PC-3 (cell line): Measurements from ENCODE around the gene HARS2. TPM values are rescaled to one million over a fixed set of nuclear protein-coding genes. Genes with fewer than 3 reads are reported as not detected.

Source experiments
- ATAC-seq: fragments of 200-7000 bp; cut with Tn5 transposase; 2 replicates; pipeline ENCODE4 v1.9.1; 2020; ENCODE audit warnings: mild to moderate bottlenecking, moderate library complexity
- BruUV-seq: library from RNA; stranded (reverse); fragments of 400-500 nt; replicated peaks from 2 replicates; lab custom pipeline; 2021; lab: Mats Ljungman, UMichigan
- CTCF ChIA-PET: fragments of 300-600 bp; sonication (Branson Sonifier 250); formaldehyde crosslinking; loops from one replicate; lab custom pipeline; 2022; ENCODE audit warnings: antibody characterized with exemption; lab: Charles Lee
- POLR2A ChIA-PET: fragments of 300-600 bp; sonication (Branson Sonifier 250); formaldehyde crosslinking; loops from one replicate; lab custom pipeline; 2022; ENCODE audit warnings: antibody characterized with exemption; ENCODE audit not compliant: unreplicated experiment; lab: Charles Lee
- DNase-seq: peaks from one replicate; pipeline ENCODE4 v3.0.0-alpha.2; 2015
- H2AFZ ChIP-seq: fragments of 300-600 bp; sonication (generic); 2 replicates; pipeline ENCODE4 v1.6.0; 2016; ENCODE audit warnings: antibody characterized with exemption, low read length
- H3F3A ChIP-seq: fragments of 300-600 bp; sonication (generic); one replicate; pipeline ENCODE4 v1.6.0; 2017; ENCODE audit warnings: antibody characterized with exemption, low read length, control low read depth, mild to moderate bottlenecking; ENCODE audit not compliant: unreplicated experiment
- H3K27ac ChIP-seq: fragments of 300-600 bp; sonication (generic); 2 replicates; pipeline ENCODE4 v1.5.1; 2016; ENCODE audit warnings: mild to moderate bottlenecking, low read length
- H3K27me3 ChIP-seq: fragments of 300-600 bp; sonication (generic); 2 replicates; pipeline ENCODE4 v1.6.1; 2016; ENCODE audit warnings: low read length, mixed read lengths
- H3K36me3 ChIP-seq: fragments of 300-600 bp; sonication (generic); 2 replicates; pipeline ENCODE4 v1.6.1; 2016; ENCODE audit warnings: low read depth, mixed run types, low read length, mixed read lengths
- H3K4me1 ChIP-seq: fragments of 300-600 bp; sonication (generic); 2 replicates; pipeline ENCODE4 v1.5.1; 2016; ENCODE audit warnings: low read length; ENCODE audit not compliant: insufficient read depth
- H3K4me2 ChIP-seq: fragments of 300-600 bp; sonication (generic); 2 replicates; pipeline ENCODE4 v1.6.0; 2016; ENCODE audit warnings: low read length
- H3K4me3 ChIP-seq: fragments of 300-600 bp; sonication (generic); 2 replicates; pipeline ENCODE4 v1.5.1; 2016; ENCODE audit warnings: mild to moderate bottlenecking, low read length, mixed read lengths
- H3K79me2 ChIP-seq: fragments of 300-600 bp; sonication (generic); 2 replicates; pipeline ENCODE4 v1.6.1; 2017; ENCODE audit warnings: low read length, mixed read lengths
- H3K9ac ChIP-seq: fragments of 300-600 bp; sonication (generic); 2 replicates; pipeline ENCODE4 v1.6.0; 2016; ENCODE audit warnings: mild to moderate bottlenecking, low read length
- H3K9me2 ChIP-seq: fragments of 300-600 bp; sonication (generic); replicated peaks from 2 replicates; pipeline ENCODE4 v1.6.1; 2016; ENCODE audit warnings: mixed run types, low read length, mixed read lengths
- H3K9me3 ChIP-seq: fragments of 300-600 bp; sonication (generic); 2 replicates; pipeline ENCODE4 v1.6.1; 2016; ENCODE audit warnings: low read length, mixed read lengths
- H4K20me1 ChIP-seq: fragments of 300-600 bp; sonication (generic); 2 replicates; pipeline ENCODE4 v1.6.1; 2016; ENCODE audit warnings: low read length, mixed read lengths
- EZH2 ChIP-seq: fragments of 300-600 bp; sonication (generic); IDR thresholded peaks from one replicate; pipeline ENCODE4 v1.6.1; 2017; ENCODE audit warnings: antibody characterized with exemption, mild to moderate bottlenecking, low read length; ENCODE audit not compliant: unreplicated experiment
- EZH2phosphoT487 ChIP-seq: fragments of 300-600 bp; sonication (generic); IDR thresholded peaks from 2 replicates; pipeline ENCODE4 v1.6.1; 2018; ENCODE audit warnings: mild to moderate bottlenecking, antibody characterized with exemption, low read length, borderline replicate concordance
- intact Hi-C: fragments of 100-400 bp; cut with micrococcal nuclease; formaldehyde crosslinking; loops from 2 replicates; pipeline ENCODE4 v1.9.0; 2023
- total RNA-seq: library from RNA; depleted of rRNA; stranded (reverse); fragments of >200 nt; gene quantifications from 2 replicates; pipeline ENCODE4 v1.2.3, GENCODE V29; 2014
- TF ChIP-seq, protein P1 (sequence below): fragments of 300-600 bp; sonication (generic); conservative IDR thresholded peaks from 2 replicates; pipeline ENCODE4 v1.5.1; 2017; ENCODE audit warnings: antibody characterized with exemption, low read depth, mild to moderate bottlenecking, low read length

The HARS2 gene
- total RNA-seq, 1 experiment from 2014 or later = 23.3 TPM

DNA sequence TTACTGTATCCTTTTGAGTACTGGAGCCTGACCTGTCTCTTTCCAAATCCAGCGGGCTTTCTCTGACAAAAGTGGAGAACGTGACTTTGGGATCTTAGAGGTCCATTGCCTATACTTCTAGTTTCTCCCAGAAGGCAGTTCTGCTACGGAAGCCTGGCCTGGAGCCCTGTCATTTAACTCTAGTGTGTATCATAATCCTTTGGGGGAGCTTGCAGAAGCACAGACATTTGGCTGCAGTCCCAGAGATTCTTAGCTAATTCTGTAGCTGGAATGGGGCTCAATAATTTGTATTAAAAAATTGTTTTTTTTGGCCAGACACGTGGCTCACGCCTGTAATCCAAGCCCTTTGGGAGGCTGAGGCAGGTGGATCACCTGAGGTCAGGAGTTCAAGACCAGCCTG lies 3.0 kb downstream of the HARS2 start:
- H3K79me2 ChIP-seq = peaks cover 50% of the 10 kb centered on the region
- no TSS peak for BruUV-seq
- POLR2A ChIA-PET = no interaction called here
- DNase-seq (no peak), ATAC-seq (no peak)
- H3K36me3 ChIP-seq = peaks cover 30% of the 10 kb centered on the region
- CTCF ChIA-PET = no interaction called here
- H3K27ac ChIP-seq = no peak overlapping the region
- H3K27me3 ChIP-seq = no peaks in the 10 kb centered on the region
- no peak overlapping the region for H2AFZ ChIP-seq
- peaks cover 7% of the 10 kb centered on the region; the same call in 1 of the 2 replicates for H3K4me1 ChIP-seq
- H3F3A ChIP-seq = no peaks in the 10 kb centered on the region
- no peaks in the 10 kb centered on the region for H3K9me3 ChIP-seq
- intact Hi-C loops = no loop called here
- no peak for TF ChIP-seq EZH2phosphoT487
- no peak for TF ChIP-seq EZH2
- TF ChIP-seq, protein P1, sequence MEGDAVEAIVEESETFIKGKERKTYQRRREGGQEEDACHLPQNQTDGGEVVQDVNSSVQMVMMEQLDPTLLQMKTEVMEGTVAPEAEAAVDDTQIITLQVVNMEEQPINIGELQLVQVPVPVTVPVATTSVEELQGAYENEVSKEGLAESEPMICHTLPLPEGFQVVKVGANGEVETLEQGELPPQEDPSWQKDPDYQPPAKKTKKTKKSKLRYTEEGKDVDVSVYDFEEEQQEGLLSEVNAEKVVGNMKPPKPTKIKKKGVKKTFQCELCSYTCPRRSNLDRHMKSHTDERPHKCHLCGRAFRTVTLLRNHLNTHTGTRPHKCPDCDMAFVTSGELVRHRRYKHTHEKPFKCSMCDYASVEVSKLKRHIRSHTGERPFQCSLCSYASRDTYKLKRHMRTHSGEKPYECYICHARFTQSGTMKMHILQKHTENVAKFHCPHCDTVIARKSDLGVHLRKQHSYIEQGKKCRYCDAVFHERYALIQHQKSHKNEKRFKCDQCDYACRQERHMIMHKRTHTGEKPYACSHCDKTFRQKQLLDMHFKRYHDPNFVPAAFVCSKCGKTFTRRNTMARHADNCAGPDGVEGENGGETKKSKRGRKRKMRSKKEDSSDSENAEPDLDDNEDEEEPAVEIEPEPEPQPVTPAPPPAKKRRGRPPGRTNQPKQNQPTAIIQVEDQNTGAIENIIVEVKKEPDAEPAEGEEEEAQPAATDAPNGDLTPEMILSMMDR = no peak
- H3K4me2 ChIP-seq = no peak overlapping the region
- H3K4me3 ChIP-seq = no peak overlapping the region
- no peaks in the 10 kb centered on the region for H3K9me2 ChIP-seq
- H3K9ac ChIP-seq = no peak overlapping the region
- H4K20me1 ChIP-seq = no peaks in the 10 kb centered on the region

- CTCF ChIA-PET = no interaction called here
- H2AFZ ChIP-seq = no peak overlapping the region
- ATAC-seq = no peak
- H3K9me2 ChIP-seq = no peaks in the 10 kb centered on the region
- no peak overlapping the region for H3K4me2 ChIP-seq
- no peaks in the 10 kb centered on the region for H3F3A ChIP-seq
- H3K27me3 ChIP-seq = no peaks in the 10 kb centered on the region
- no peak for DNase-seq
- H3K79me2 ChIP-seq = peaks cover 44% of the 10 kb centered on the region
- POLR2A ChIA-PET = interaction anchor here (0.6 kb wide), 1 partner anchor 14 kb away, joined by 10 read pairs; no protein-coding TSS in a partner anchor
- BruUV-seq = no TSS peak
- H3K4me1 ChIP-seq = peaks cover 9% of the 10 kb centered on the region
- no peaks in the 10 kb centered on the region for H4K20me1 ChIP-seq
- H3K9me3 ChIP-seq = no peaks in the 10 kb centered on the region
- TF ChIP-seq EZH2 (no peak), EZH2phosphoT487 (no peak)
- TF ChIP-seq, protein P1 = no peak
- peaks cover 35% of the 10 kb centered on the region for H3K36me3 ChIP-seq
- intact Hi-C loops = no loop called here
- H3K27ac ChIP-seq = no peak overlapping the region
- no peak overlapping the region for H3K4me3 ChIP-seq
- H3K9ac ChIP-seq = no peak overlapping the region
These were observed 5.7 kb downstream of the HARS2 start for GRCh38 chr5:140696891-140697492.
